Tibial artery (tissue), 4 donors: ENCODE data around the gene AGAP3.

Experiments used
- DNase-seq, 2 donors: peaks; one replicate each; pipeline ENCODE4 v3.0.0-alpha.2; 2019
- H3K27ac ChIP-seq, 2 donors: fragments of 200-600 bp; sonication (generic) in 1 of 2; 1 replicate in 1 of 2; 2 replicates in 1 of 2; pipeline ENCODE4 v1.5.1; 2018 to 2019; ENCODE audit warnings: mild to moderate bottlenecking in 1 of 2
- H3K27me3 ChIP-seq, 2 donors: fragments of 200-600 bp; sonication (generic) in 1 of 2; one replicate each; pipeline versions ENCODE4 v1.5.1 to v1.6.0; 2016 to 2019
- H3K36me3 ChIP-seq, 3 donors: fragments of 200-600 bp; sonication (generic) in 2 of 3; one replicate each; pipeline ENCODE4 v1.5.1; 2016 to 2019; ENCODE audit warnings: mild to moderate bottlenecking in 2 of 3
- H3K4me1 ChIP-seq, 4 donors: fragments of 200-600 bp; sonication (generic) in 2 of 4; 1 replicate in 3 of 4; 2 replicates in 1 of 4; pipeline ENCODE4 v1.5.1; 2016 to 2019
- H3K4me3 ChIP-seq, 2 donors: fragments of 200-600 bp; sonication (generic) in 1 of 2; 1 replicate in 1 of 2; 2 replicates in 1 of 2; pipeline ENCODE4 v1.5.1; 2018 to 2019; ENCODE audit warnings: mild to moderate bottlenecking in 2 of 2
- H3K9me3 ChIP-seq, 3 donors: fragments of 200-600 bp; sonication (generic) in 1 of 3; one replicate each; pipeline ENCODE4 v1.5.1; 2016 to 2019
- intact Hi-C: fragments of 100-400 bp; cut with DNase I; formaldehyde crosslinking; loops from one replicate; pipeline ENCODE4 v1.15.0; 2023; ENCODE audit warnings: low total_unique reads
- TF ChIP-seq, protein P1 (sequence below), 2 experiments: fragments of 200-600 bp in 1 of 2; fragments of 450-650 bp in 1 of 2; IDR thresholded peaks; one replicate each; pipeline ENCODE4 v1.5.1; 2017 to 2019; ENCODE audit warnings: antibody characterized with exemption in 2 of 2, mild to moderate bottlenecking in 1 of 2, moderate library complexity in 1 of 2

Gene AGAP3

GRCh38 chr7:151175793-151176311 is 89.6 kb downstream of the AGAP3 start:
- Histone ChIP-seq H3K36me3 (no peaks in the 10 kb centered on the region), H3K27ac (no peak overlapping the region), H3K4me1 (no peaks in the 10 kb centered on the region), H3K9me3 (no peaks in the 10 kb centered on the region), H3K27me3 (peaks cover 0 to 80% of the 10 kb centered on the region in 2 donors), H3K4me3 (no peak overlapping the region)
- TF ChIP-seq, protein P1, sequence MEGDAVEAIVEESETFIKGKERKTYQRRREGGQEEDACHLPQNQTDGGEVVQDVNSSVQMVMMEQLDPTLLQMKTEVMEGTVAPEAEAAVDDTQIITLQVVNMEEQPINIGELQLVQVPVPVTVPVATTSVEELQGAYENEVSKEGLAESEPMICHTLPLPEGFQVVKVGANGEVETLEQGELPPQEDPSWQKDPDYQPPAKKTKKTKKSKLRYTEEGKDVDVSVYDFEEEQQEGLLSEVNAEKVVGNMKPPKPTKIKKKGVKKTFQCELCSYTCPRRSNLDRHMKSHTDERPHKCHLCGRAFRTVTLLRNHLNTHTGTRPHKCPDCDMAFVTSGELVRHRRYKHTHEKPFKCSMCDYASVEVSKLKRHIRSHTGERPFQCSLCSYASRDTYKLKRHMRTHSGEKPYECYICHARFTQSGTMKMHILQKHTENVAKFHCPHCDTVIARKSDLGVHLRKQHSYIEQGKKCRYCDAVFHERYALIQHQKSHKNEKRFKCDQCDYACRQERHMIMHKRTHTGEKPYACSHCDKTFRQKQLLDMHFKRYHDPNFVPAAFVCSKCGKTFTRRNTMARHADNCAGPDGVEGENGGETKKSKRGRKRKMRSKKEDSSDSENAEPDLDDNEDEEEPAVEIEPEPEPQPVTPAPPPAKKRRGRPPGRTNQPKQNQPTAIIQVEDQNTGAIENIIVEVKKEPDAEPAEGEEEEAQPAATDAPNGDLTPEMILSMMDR (IDR thresholded peaks at IDR 0.05), result no peak
- intact Hi-C loops, result no loop called here
- DNase-seq, result peak in 1 of 2 donors; percentile 51

DNA sequence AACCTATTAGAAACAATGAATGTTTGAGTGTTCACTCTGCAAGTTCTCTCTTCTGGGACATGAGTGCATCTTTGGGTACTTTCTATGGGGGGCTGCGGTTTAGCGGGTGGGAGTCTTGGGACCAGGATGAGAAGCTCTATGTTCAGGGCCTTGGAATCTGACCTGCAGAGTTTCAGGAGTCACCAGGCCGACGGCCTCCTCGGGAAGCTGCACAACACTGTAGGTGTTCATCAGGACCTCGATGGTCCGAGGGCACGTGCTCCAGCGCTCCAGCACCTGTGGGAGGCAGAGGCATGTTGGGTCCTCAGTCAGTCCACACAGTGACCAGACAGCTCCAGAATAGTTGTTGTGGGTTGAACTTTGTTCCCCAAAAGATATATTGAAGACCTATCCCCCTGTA is 90.1 kb downstream of the AGAP3 start:
- intact Hi-C loops, result no loop called here
- Histone ChIP-seq H3K27me3 (peaks cover 0 to 81% of the 10 kb centered on the region in 2 donors), H3K27ac (no peak overlapping the region), H3K4me1 (no peaks in the 10 kb centered on the region), H3K36me3 (no peaks in the 10 kb centered on the region), H3K9me3 (no peaks in the 10 kb centered on the region), H3K4me3 (no peak overlapping the region)
- TF ChIP-seq, protein P1 (IDR thresholded peaks at IDR 0.05), result no peak
- no peak for DNase-seq

- Histone ChIP-seq H3K36me3 (no peaks in the 10 kb centered on the region), H3K27me3 (peaks cover 0 to 82% of the 10 kb centered on the region in 2 donors), H3K4me3 (no peak overlapping the region), H3K9me3 (no peaks in the 10 kb centered on the region), H3K27ac (no peak overlapping the region), H3K4me1 (no peaks in the 10 kb centered on the region)
- TF ChIP-seq, protein P1 (IDR thresholded peaks at IDR 0.05), result no peak
- intact Hi-C loops, result no loop called here
- DNase-seq, result no peak
These were observed 91.0 kb downstream of the AGAP3 start for GRCh38 chr7:151177310-151177709.

DNA sequence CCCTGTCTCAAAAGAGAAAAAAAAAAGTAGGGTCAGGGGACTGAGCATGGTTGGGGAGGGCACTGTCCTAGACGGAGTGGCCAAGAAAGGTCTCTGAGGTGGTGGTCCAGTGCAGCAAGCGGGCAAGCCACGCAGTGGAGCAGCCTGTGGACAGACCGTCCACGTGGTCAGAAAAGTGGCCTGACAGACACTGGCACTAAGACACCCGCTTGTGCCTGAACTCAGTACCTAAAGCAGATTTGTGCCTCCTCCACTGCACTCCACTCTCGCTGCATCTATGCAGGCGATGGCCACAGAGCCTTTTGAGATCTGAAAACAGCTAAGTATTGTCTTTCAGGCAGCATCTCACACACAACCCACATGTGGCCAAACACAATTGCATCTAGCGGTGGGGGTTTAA is 92.0 kb downstream of the AGAP3 start:
- intact Hi-C loops, result no loop called here
- Histone ChIP-seq H3K27ac (no peak overlapping the region), H3K27me3 (peaks cover 0 to 75% of the 10 kb centered on the region in 2 donors)

GRCh38 chr7:151178831-151179230 is 92.6 kb downstream of the AGAP3 start:
- intact Hi-C loops, result no loop called here
- H3K27me3 ChIP-seq, result peaks cover 0 to 69% of the 10 kb centered on the region in 2 donors
- no peak for DNase-seq

More for the DNA sequence above, 92.0 kb downstream of the AGAP3 start:
- Histone ChIP-seq H3K9me3 (no peaks in the 10 kb centered on the region), H3K36me3 (no peaks in the 10 kb centered on the region), H3K4me3 (no peak overlapping the region), H3K4me1 (no peaks in the 10 kb centered on the region)
- DNase-seq, result peak in 1 of 2 donors; percentile 51
- TF ChIP-seq, protein P1 (IDR thresholded peaks at IDR 0.05), result no peak

More at GRCh38 chr7:151178831-151179230, 92.6 kb downstream of the AGAP3 start:
- Histone ChIP-seq H3K36me3 (no peaks in the 10 kb centered on the region), H3K9me3 (no peaks in the 10 kb centered on the region), H3K4me1 (no peaks in the 10 kb centered on the region), H3K27ac (no peak overlapping the region), H3K4me3 (no peak overlapping the region)
- TF ChIP-seq, protein P1 (IDR thresholded peaks at IDR 0.05), result no peak
